HG03064 (cell line): ENCODE results near the gene CD27.
A peak's percentile ranks its signal among the peaks of the same experiment; 100 is the strongest.
"Not testable (repeated sequence)": the region's sequence is repeated elsewhere in the genome, so short reads cannot be mapped to it uniquely, and the experiment has no call there.

Experiments
- ATAC-seq: cut with Tn5 transposase; IDR thresholded peaks from one replicate; pipeline ENCODE4 v1.9.1; 2021; ENCODE audit warnings: low read depth; ENCODE audit not compliant: unreplicated experiment

CD27 gene

GRCh38 chr12:6460751-6461371, 16.1 kb downstream of the CD27 start:
- no peak for ATAC-seq

- ATAC-seq, result peak; percentile 67
Measured at GRCh38 chr12:6461401-6462233, 16.9 kb downstream of the CD27 start.

GRCh38 chr12:6462234-6462995, 17.7 kb downstream of the CD27 start:
- no peak for ATAC-seq

- ATAC-seq, result no peak
Measured at GRCh38 chr12:6463216-6463615, 18.5 kb downstream of the CD27 start.

- no peak for ATAC-seq
Measured at GRCh38 chr12:6463858-6464257, 19.1 kb downstream of the CD27 start.

GRCh38 chr12:6464531-6464930, 19.8 kb downstream of the CD27 start:
- ATAC-seq, result no peak

- no peak for ATAC-seq
Measured at GRCh38 chr12:6465467-6466183, 20.9 kb downstream of the CD27 start.

- ATAC-seq, result no peak
Measured at GRCh38 chr12:6466184-6466573, 21.4 kb downstream of the CD27 start.

GRCh38 chr12:6466751-6467150, 22.0 kb downstream of the CD27 start:
- ATAC-seq, result not testable (repeated sequence)

GRCh38 chr12:6467571-6468282, 23.0 kb downstream of the CD27 start:
- not testable (repeated sequence) for ATAC-seq

- no peak for ATAC-seq
Measured at GRCh38 chr12:6468283-6468575, 23.5 kb downstream of the CD27 start.

- ATAC-seq, result no peak
Measured at GRCh38 chr12:6469092-6469491, 24.3 kb downstream of the CD27 start.

- no peak for ATAC-seq
Measured at GRCh38 chr12:6469609-6470374, 25.0 kb downstream of the CD27 start.

- ATAC-seq, result peak; percentile 76
Measured at GRCh38 chr12:6470375-6471163, 25.8 kb downstream of the CD27 start, which contains the start of gene VAMP1. Gene VAMP1 (minus strand): TSS chr12:6470677. CDS start chr12:6470531, 146 bp downstream.

GRCh38 chr12:6471989-6472360, 27.2 kb downstream of the CD27 start:
- no peak for ATAC-seq

GRCh38 chr12:6472491-6472890, 27.7 kb downstream of the CD27 start:
- ATAC-seq, result no peak

GRCh38 chr12:6475233-6475975, 30.6 kb downstream of the CD27 start:
- not testable (repeated sequence) for ATAC-seq

- ATAC-seq, result no peak
Measured at GRCh38 chr12:6476489-6476888, 31.7 kb downstream of the CD27 start.
